Neuron (in vitro differentiated cells): ENCODE results near the gene ADPGK.
A peak's percentile ranks its signal among the peaks of the same experiment; 100 is the strongest.

Experiments
- H2AFZ ChIP-seq: one replicate; pipeline ENCODE4 v1.6.1; 2013; ENCODE audit warnings: low read depth, mild to moderate bottlenecking, inconsistent platforms, low read length, moderate library complexity
- H3K27me3 ChIP-seq: one replicate; pipeline ENCODE4 v1.6.1; 2013; ENCODE audit warnings: low read length; ENCODE audit not compliant: insufficient read depth
- H3K36me3 ChIP-seq: one replicate; pipeline ENCODE4 v1.6.1; 2013; ENCODE audit warnings: low read length; ENCODE audit not compliant: insufficient read depth
- H3K4me1 ChIP-seq: one replicate; pipeline ENCODE4 v1.6.1; 2013; ENCODE audit warnings: low read length; ENCODE audit not compliant: insufficient read depth
- H3K4me3 ChIP-seq: 2 replicates; pipeline ENCODE4 v1.5.1; 2013; ENCODE audit warnings: mild to moderate bottlenecking, low read length, moderate library complexity
- H3K9me3 ChIP-seq: one replicate; pipeline ENCODE4 v1.6.1; 2013; ENCODE audit warnings: low read length

The ADPGK gene

GRCh38 chr15:72785432-72785831 lies 1.9 kb upstream of the ADPGK start:
- Histone ChIP-seq H3K4me3 (no peak overlapping the region), H3K4me1 (peaks cover 29% of the 10 kb centered on the region), H3K27me3 (no peaks in the 10 kb centered on the region), H3K9me3 (no peaks in the 10 kb centered on the region), H2AFZ (no peak overlapping the region), H3K36me3 (no peaks in the 10 kb centered on the region)

GRCh38 chr15:72784456-72784876 lies 908 bp upstream of the ADPGK start:
- Histone ChIP-seq H2AFZ (peak overlapping the region; percentile 74), H3K4me1 (peaks cover 29% of the 10 kb centered on the region), H3K27me3 (no peaks in the 10 kb centered on the region), H3K9me3 (no peaks in the 10 kb centered on the region), H3K4me3 (peak overlapping the region; percentile 88), H3K36me3 (peaks cover 2% of the 10 kb centered on the region)

GRCh38 chr15:72783004-72783639 lies 436 bp downstream of the ADPGK start:
- no peaks in the 10 kb centered on the region for H3K27me3 ChIP-seq
- H3K4me3 ChIP-seq, result peak overlapping the region; percentile 88
- H2AFZ ChIP-seq, result peak overlapping the region; percentile 73
- peaks cover 6% of the 10 kb centered on the region for H3K36me3 ChIP-seq
- peaks cover 29% of the 10 kb centered on the region for H3K4me1 ChIP-seq
- H3K9me3 ChIP-seq, result no peaks in the 10 kb centered on the region

GRCh38 chr15:72782274-72783003 lies 1.1 kb downstream of the ADPGK start:
- peaks cover 6% of the 10 kb centered on the region for H3K36me3 ChIP-seq
- H3K4me1 ChIP-seq, result peaks cover 29% of the 10 kb centered on the region
- no peaks in the 10 kb centered on the region for H3K27me3 ChIP-seq
- H3K9me3 ChIP-seq, result no peaks in the 10 kb centered on the region
- peak overlapping the region; percentile 88 for H3K4me3 ChIP-seq
- peak overlapping the region; percentile 73 for H2AFZ ChIP-seq

GRCh38 chr15:72781631-72782030 lies 1.9 kb downstream of the ADPGK start:
- Histone ChIP-seq H3K36me3 (peaks cover 6% of the 10 kb centered on the region), H3K4me3 (peak overlapping the region; percentile 88), H3K9me3 (no peaks in the 10 kb centered on the region), H3K27me3 (no peaks in the 10 kb centered on the region), H2AFZ (no peak overlapping the region), H3K4me1 (peaks cover 27% of the 10 kb centered on the region)

- no peaks in the 10 kb centered on the region for H3K9me3 ChIP-seq
- no peaks in the 10 kb centered on the region for H3K27me3 ChIP-seq
- no peak overlapping the region for H2AFZ ChIP-seq
- H3K36me3 ChIP-seq, result peaks cover 16% of the 10 kb centered on the region
- no peak overlapping the region for H3K4me3 ChIP-seq
- peaks cover 12% of the 10 kb centered on the region for H3K4me1 ChIP-seq
Measured at GRCh38 chr15:72778796-72779195, 4.8 kb downstream of the ADPGK start.

- Histone ChIP-seq H3K36me3 (peaks cover 49% of the 10 kb centered on the region), H3K4me3 (no peak overlapping the region), H3K4me1 (no peaks in the 10 kb centered on the region), H3K27me3 (no peaks in the 10 kb centered on the region), H2AFZ (no peak overlapping the region), H3K9me3 (no peaks in the 10 kb centered on the region)
Measured at GRCh38 chr15:72774696-72775383, 8.7 kb downstream of the ADPGK start.

GRCh38 chr15:72771329-72771725 lies 12.2 kb downstream of the ADPGK start:
- H3K4me3 ChIP-seq, result no peak overlapping the region
- no peak overlapping the region for H2AFZ ChIP-seq
- H3K36me3 ChIP-seq, result peaks cover 65% of the 10 kb centered on the region
- H3K27me3 ChIP-seq, result no peaks in the 10 kb centered on the region
- peaks cover 7% of the 10 kb centered on the region for H3K9me3 ChIP-seq
- no peaks in the 10 kb centered on the region for H3K4me1 ChIP-seq

GRCh38 chr15:72770673-72771328 lies 12.8 kb downstream of the ADPGK start:
- H3K36me3 ChIP-seq, result peaks cover 71% of the 10 kb centered on the region
- peaks cover 7% of the 10 kb centered on the region for H3K9me3 ChIP-seq
- H2AFZ ChIP-seq, result no peak overlapping the region
- no peak overlapping the region for H3K4me3 ChIP-seq
- H3K27me3 ChIP-seq, result no peaks in the 10 kb centered on the region
- H3K4me1 ChIP-seq, result no peaks in the 10 kb centered on the region

GRCh38 chr15:72766780-72767179 lies 16.8 kb downstream of the ADPGK start:
- Histone ChIP-seq H3K4me1 (no peaks in the 10 kb centered on the region), H3K27me3 (no peaks in the 10 kb centered on the region), H3K9me3 (peaks cover 7% of the 10 kb centered on the region), H3K4me3 (no peak overlapping the region), H2AFZ (no peak overlapping the region), H3K36me3 (peaks cover 62% of the 10 kb centered on the region)

- peaks cover 56% of the 10 kb centered on the region for H3K36me3 ChIP-seq
- no peak overlapping the region for H3K4me3 ChIP-seq
- H3K9me3 ChIP-seq, result peaks cover 7% of the 10 kb centered on the region
- no peak overlapping the region for H2AFZ ChIP-seq
- no peaks in the 10 kb centered on the region for H3K4me1 ChIP-seq
- no peaks in the 10 kb centered on the region for H3K27me3 ChIP-seq
Measured at GRCh38 chr15:72766025-72766424, 17.5 kb downstream of the ADPGK start.

- Histone ChIP-seq H2AFZ (no peak overlapping the region), H3K4me1 (no peaks in the 10 kb centered on the region), H3K27me3 (no peaks in the 10 kb centered on the region), H3K36me3 (peaks cover 51% of the 10 kb centered on the region), H3K9me3 (peaks cover 7% of the 10 kb centered on the region), H3K4me3 (no peak overlapping the region)
Measured at GRCh38 chr15:72764656-72765055, 18.9 kb downstream of the ADPGK start.
